ENCODE results near the gene DOCK3.
"Not testable (repeated sequence)": the region's sequence is repeated elsewhere in the genome, so short reads cannot be mapped to it uniquely, and the experiment has no call there.

Gene DOCK3

GRCh38 chr3:50953825-50954414 is 279.2 kb downstream of the DOCK3 start:
- H3K4me3 ChIP-seq (replicated peaks; ENCODE audit: low read depth, low read length) = no peak overlapping the region

GRCh38 chr3:50961386-50961785 is 286.7 kb downstream of the DOCK3 start:
- Histone ChIP-seq H3K36me3 (ENCODE audit: control insufficient read depth, insufficient read depth, low read length) (no peaks in the 10 kb centered on the region), H3K27me3 (replicated peaks; ENCODE audit: control insufficient read depth, insufficient read depth, low read length) (no peaks in the 10 kb centered on the region; the same call in 1 of the 2 replicates), H3K4me3 (replicated peaks; ENCODE audit: low read depth, low read length) (no peak overlapping the region)
- DNase-seq (ENCODE audit: extremely low read depth, insufficient read length) = no peak
- no peak for TF ChIP-seq CTCF (IDR thresholded peaks at IDR 0.05; ENCODE audit: insufficient read depth, low read length, poor library complexity, severe bottlenecking)

More at GRCh38 chr3:50953825-50954414, 279.2 kb downstream of the DOCK3 start:
- Histone ChIP-seq H3K27me3 (replicated peaks; ENCODE audit: control insufficient read depth, insufficient read depth, low read length) (no peaks in the 10 kb centered on the region; the same call in 1 of the 2 replicates), H3K36me3 (ENCODE audit: control insufficient read depth, insufficient read depth, low read length) (no peaks in the 10 kb centered on the region)
- TF ChIP-seq CTCF (IDR thresholded peaks at IDR 0.05; ENCODE audit: insufficient read depth, low read length, poor library complexity, severe bottlenecking) = no peak
- DNase-seq (ENCODE audit: extremely low read depth, insufficient read length) = no peak

- Histone ChIP-seq H3K4me3 (replicated peaks; ENCODE audit: low read depth, low read length) (no peak overlapping the region), H3K27me3 (replicated peaks; ENCODE audit: control insufficient read depth, insufficient read depth, low read length) (no peaks in the 10 kb centered on the region), H3K36me3 (ENCODE audit: control insufficient read depth, insufficient read depth, low read length) (no peaks in the 10 kb centered on the region)
- peak; percentile 89 for TF ChIP-seq CTCF (IDR thresholded peaks at IDR 0.05; ENCODE audit: insufficient read depth, low read length, poor library complexity, severe bottlenecking)
- DNase-seq (ENCODE audit: extremely low read depth, insufficient read length) = no peak
Observed at GRCh38 chr3:50971487-50971924, 296.8 kb downstream of the DOCK3 start.

DNA sequence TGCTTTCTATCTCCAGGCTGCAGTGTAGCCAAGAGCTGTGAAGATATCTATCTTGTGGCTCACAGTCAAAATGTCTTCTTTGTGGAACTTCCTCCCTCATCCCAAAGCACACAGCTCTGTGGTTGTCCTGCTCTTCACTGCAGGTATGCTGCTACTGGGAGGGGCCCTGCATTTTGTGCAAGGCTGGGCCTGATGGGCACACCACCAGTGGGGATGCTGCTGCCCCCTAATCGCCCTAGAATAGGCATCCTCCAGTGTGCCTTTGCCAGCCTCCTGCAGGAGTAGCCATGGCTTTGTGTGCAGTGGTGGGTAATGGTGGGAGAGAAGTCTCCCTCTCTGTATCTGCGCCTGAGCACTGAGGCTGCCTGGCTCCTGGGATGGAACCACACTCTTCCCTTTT is 297.3 kb downstream of the DOCK3 start:
- no peak for TF ChIP-seq CTCF (IDR thresholded peaks at IDR 0.05; ENCODE audit: insufficient read depth, low read length, poor library complexity, severe bottlenecking)
- Histone ChIP-seq H3K27me3 (replicated peaks; ENCODE audit: control insufficient read depth, insufficient read depth, low read length) (no peaks in the 10 kb centered on the region), H3K36me3 (ENCODE audit: control insufficient read depth, insufficient read depth, low read length) (no peaks in the 10 kb centered on the region), H3K4me3 (replicated peaks; ENCODE audit: low read depth, low read length) (no peak overlapping the region)
- no peak for DNase-seq (ENCODE audit: extremely low read depth, insufficient read length)

DNA sequence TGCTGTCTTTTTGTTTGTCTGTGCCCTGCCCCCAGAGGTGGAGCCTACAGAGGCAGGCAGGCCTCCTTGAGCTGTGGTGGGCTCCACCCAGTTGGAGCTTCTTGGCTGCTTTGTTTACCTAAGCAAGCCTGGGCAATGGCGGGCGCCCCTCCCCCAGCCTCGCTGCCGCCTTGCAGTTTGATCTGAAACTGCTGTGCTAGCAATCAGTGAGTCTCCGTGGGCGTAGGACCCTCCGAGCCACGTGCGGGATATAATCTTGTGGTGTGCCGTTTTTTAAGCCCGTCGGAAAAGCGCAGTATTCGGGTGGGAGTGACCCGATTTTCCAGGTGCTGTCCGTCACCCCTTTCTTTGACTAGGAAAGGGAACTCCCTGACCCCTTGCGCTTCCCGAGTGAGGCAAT is 303.9 kb downstream of the DOCK3 start:
- DNase-seq (ENCODE audit: extremely low read depth, insufficient read length); H3K36me3 ChIP-seq (ENCODE audit: control insufficient read depth, insufficient read depth, low read length); H3K4me3 ChIP-seq (replicated peaks; ENCODE audit: low read depth, low read length); H3K27me3 ChIP-seq (replicated peaks; ENCODE audit: control insufficient read depth, insufficient read depth, low read length): not testable (repeated sequence)

GRCh38 chr3:50978991-50979667 is 304.4 kb downstream of the DOCK3 start:
- no peak for DNase-seq (ENCODE audit: extremely low read depth, insufficient read length)
- Histone ChIP-seq H3K4me3 (replicated peaks; ENCODE audit: low read depth, low read length) (no peak overlapping the region), H3K36me3 (ENCODE audit: control insufficient read depth, insufficient read depth, low read length) (no peaks in the 10 kb centered on the region), H3K27me3 (replicated peaks; ENCODE audit: control insufficient read depth, insufficient read depth, low read length) (no peaks in the 10 kb centered on the region; the same call in 1 of the 2 replicates)
- TF ChIP-seq CTCF (IDR thresholded peaks at IDR 0.05; ENCODE audit: insufficient read depth, low read length, poor library complexity, severe bottlenecking) = peak; percentile 13

Measured in GM06990 (cell line).